GM23248 (cell line): ENCODE results near the gene P2RY8.

Experiments
- EZH2 ChIP-seq: fragments of 200-600 bp; sonication (generic); IDR thresholded peaks from 2 replicates; pipeline ENCODE4 v1.6.1; 2018; ENCODE audit warnings: antibody characterized with exemption, mild to moderate bottlenecking; ENCODE audit not compliant: insufficient read depth, poor library complexity, severe bottlenecking
- EZH2phosphoT487 ChIP-seq: fragments of 200-600 bp; sonication (generic); IDR thresholded peaks from 2 replicates; pipeline ENCODE4 v1.6.1; 2018; ENCODE audit warnings: antibody characterized with exemption, moderate library complexity, mild to moderate bottlenecking, low read depth; ENCODE audit not compliant: insufficient read depth

GRCh38 chrX:1468250-1468772, 68.7 kb downstream of the P2RY8 start:
- no peak for TF ChIP-seq EZH2
- no peak for TF ChIP-seq EZH2phosphoT487
